ENCODE results near the gene LATS2.

The LATS2 gene

DNA sequence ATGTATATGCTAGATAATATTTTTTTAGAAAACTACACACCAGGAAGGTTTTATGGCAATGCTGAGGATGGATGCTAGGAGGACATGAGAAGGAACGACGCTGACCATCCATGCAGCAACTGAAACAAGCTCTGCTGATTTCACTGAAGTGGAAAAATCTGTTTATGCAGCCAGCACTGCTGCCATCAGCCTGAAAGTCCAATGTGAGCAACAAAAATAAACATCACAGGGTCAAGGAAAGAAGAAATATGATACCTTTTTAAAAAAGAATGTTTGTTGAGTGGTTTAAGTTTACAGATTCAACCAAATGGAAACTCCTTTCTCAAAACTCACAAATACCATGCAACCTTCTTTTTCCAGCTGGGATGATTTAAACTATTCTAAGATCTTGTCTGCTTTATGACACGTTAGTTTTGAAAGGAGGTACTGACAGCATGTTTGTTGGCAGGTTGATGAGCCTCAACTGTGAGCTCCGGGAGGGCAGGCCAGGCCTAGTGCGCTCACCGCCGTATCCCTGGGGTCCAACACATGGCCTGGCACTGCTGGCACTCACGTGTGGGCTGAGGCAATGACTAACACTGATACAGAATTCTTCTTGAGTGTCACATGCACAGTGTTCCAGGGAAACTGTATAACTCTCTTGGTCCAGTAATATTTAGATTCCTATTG, 46.8 kb downstream of the LATS2 start:
- no peak for DNase-seq (ENCODE audit: low read depth)
- TF ChIP-seq, protein P1, sequence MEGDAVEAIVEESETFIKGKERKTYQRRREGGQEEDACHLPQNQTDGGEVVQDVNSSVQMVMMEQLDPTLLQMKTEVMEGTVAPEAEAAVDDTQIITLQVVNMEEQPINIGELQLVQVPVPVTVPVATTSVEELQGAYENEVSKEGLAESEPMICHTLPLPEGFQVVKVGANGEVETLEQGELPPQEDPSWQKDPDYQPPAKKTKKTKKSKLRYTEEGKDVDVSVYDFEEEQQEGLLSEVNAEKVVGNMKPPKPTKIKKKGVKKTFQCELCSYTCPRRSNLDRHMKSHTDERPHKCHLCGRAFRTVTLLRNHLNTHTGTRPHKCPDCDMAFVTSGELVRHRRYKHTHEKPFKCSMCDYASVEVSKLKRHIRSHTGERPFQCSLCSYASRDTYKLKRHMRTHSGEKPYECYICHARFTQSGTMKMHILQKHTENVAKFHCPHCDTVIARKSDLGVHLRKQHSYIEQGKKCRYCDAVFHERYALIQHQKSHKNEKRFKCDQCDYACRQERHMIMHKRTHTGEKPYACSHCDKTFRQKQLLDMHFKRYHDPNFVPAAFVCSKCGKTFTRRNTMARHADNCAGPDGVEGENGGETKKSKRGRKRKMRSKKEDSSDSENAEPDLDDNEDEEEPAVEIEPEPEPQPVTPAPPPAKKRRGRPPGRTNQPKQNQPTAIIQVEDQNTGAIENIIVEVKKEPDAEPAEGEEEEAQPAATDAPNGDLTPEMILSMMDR (IDR thresholded peaks at IDR 0.05; ENCODE audit: low read depth, low read length), result no peak
- TF ChIP-seq POLR2A (IDR thresholded peaks at IDR 0.05; ENCODE audit: extremely low read depth, insufficient read length) (no peak), MYC (IDR thresholded peaks at IDR 0.05; ENCODE audit: low read depth, low read length) (no peak)
- TF ChIP-seq, protein P2, sequence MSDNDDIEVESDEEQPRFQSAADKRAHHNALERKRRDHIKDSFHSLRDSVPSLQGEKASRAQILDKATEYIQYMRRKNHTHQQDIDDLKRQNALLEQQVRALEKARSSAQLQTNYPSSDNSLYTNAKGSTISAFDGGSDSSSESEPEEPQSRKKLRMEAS (IDR thresholded peaks at IDR 0.05; ENCODE audit: low read depth, low read length), result no peak
- H3K4me3 ChIP-seq (ENCODE audit: low read depth, low read length), result no peak overlapping the region

DNA sequence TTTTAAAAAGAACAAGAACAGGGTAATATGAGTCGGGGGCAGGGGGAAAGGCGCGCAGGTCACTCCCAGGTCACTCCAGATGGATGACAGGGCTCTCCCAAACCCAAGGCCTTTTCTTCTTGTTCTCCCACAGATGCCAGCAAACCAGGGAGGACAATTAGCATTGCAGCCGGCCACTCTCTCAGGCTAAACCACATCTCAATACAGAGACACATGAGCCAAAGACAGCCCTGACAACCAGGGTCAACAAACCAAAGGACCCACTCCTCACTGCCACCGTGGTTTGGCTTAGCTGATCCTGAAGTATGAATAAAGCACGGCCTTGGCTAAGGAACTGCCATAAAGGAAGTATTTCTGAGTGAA, 47.3 kb downstream of the LATS2 start:
- TF ChIP-seq MYC (IDR thresholded peaks at IDR 0.05; ENCODE audit: low read depth, low read length) (no peak), POLR2A (IDR thresholded peaks at IDR 0.05; ENCODE audit: extremely low read depth, insufficient read length) (no peak)
- TF ChIP-seq, protein P1 (IDR thresholded peaks at IDR 0.05; ENCODE audit: low read depth, low read length), result no peak
- TF ChIP-seq, protein P2 (IDR thresholded peaks at IDR 0.05; ENCODE audit: low read depth, low read length), result no peak
- no peak overlapping the region for H3K4me3 ChIP-seq (ENCODE audit: low read depth, low read length)
- no peak for DNase-seq (ENCODE audit: low read depth)

DNA sequence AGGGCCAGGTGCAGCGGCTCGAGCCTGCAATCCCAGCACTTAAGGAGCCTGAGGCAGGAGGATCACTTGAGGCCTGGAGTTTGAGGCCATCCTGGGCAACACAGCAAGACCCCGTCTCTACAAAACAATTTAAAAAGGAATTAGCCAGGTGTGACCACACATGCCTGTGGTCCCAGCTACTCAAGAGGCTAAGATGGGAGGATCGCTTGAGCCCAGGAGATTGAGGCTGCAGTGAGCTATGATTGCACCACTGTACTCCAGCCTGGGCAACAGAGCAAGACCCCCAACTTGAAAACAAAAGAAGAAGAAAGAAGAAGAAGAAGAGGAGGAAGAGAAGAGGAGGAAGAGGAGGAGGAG, 47.7 kb downstream of the LATS2 start:
- no peak for TF ChIP-seq MYC (IDR thresholded peaks at IDR 0.05; ENCODE audit: low read depth, low read length)
- TF ChIP-seq, protein P1 (IDR thresholded peaks at IDR 0.05; ENCODE audit: low read depth, low read length), result no peak
- TF ChIP-seq, protein P2 (IDR thresholded peaks at IDR 0.05; ENCODE audit: low read depth, low read length), result no peak
- TF ChIP-seq POLR2A (IDR thresholded peaks at IDR 0.05; ENCODE audit: extremely low read depth, insufficient read length), result no peak
- no peak for DNase-seq (ENCODE audit: low read depth)
- H3K4me3 ChIP-seq (ENCODE audit: low read depth, low read length), result no peak overlapping the region

DNA sequence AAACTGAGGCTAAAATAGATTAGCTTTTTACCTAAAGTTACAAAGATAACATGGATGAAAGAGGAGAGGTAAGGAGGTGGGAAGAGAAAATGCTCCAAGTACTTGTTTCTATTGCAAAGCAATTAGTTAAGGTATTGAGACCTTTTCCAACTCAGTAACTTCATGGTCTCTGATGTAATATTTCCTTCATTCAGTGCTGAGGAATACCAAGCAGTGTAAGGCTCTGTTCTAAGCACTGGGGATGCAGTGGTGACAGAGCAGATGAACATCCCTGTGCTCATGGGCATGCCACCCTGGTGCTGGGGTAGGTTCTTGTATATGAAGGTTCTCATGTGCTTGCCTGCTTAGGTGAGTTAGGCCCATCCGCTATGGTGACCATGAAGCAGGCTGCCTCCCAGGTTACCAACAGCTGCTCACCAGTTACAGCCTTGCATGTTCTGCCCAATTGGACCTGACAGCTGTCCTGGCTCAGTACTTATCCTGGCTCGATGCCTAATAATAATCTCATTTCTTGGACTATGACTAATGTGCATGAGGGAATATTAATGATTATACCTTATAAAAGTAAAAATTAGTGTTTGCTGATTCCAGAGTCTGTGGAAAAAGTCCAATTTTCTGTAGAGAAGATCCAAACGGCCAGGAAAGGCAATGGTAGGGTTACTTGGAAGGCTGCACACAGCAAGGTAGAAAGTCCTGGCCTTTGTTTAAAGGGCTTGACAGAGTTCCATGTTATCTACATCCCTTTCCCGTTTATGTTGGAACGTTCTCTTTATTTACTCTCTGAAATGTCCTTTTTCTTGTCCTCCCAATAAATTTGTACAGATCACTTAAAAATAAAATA, 48.3 kb downstream of the LATS2 start:
- no peak overlapping the region for H3K4me3 ChIP-seq (ENCODE audit: low read depth, low read length)
- no peak for DNase-seq (ENCODE audit: low read depth)
- TF ChIP-seq, protein P2 (IDR thresholded peaks at IDR 0.05; ENCODE audit: low read depth, low read length), result no peak
- TF ChIP-seq MYC (IDR thresholded peaks at IDR 0.05; ENCODE audit: low read depth, low read length), result no peak
- TF ChIP-seq, protein P1 (IDR thresholded peaks at IDR 0.05; ENCODE audit: low read depth, low read length), result no peak
- TF ChIP-seq POLR2A (IDR thresholded peaks at IDR 0.05; ENCODE audit: extremely low read depth, insufficient read length), result no peak

DNA sequence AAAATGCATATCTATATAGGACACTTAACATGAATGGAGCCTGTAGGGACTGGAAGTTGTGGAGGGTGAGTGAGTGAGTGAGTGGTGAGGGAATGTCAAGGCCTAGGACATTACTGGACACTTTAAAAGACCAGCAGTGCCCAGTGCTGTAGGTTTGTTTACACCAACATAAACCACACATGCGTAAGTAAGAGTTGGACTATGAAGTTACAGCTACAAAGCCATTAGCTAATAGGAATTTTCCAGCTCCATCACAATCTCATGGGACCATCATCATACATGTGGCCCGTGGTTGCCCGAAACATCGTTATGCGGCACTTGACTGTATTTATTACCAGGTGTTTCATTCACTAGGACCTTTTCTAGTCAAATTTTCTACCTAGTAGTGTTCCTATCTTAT, 49.2 kb downstream of the LATS2 start:
- no peak overlapping the region for H3K4me3 ChIP-seq (ENCODE audit: low read depth, low read length)
- DNase-seq (ENCODE audit: low read depth), result no peak
- TF ChIP-seq, protein P1 (IDR thresholded peaks at IDR 0.05; ENCODE audit: low read depth, low read length), result no peak
- TF ChIP-seq POLR2A (IDR thresholded peaks at IDR 0.05; ENCODE audit: extremely low read depth, insufficient read length) (no peak), MYC (IDR thresholded peaks at IDR 0.05; ENCODE audit: low read depth, low read length) (no peak)
- TF ChIP-seq, protein P2 (IDR thresholded peaks at IDR 0.05; ENCODE audit: low read depth, low read length), result no peak
